NCI-H1092 (cell line): Measurements from ENCODE around the gene PAX7.

ENCODE experiments used
- DNase-seq: peaks from one replicate; lab custom pipeline; 2025; lab: John Stamatoyannopoulos, UW

The PAX7 gene

DNA sequence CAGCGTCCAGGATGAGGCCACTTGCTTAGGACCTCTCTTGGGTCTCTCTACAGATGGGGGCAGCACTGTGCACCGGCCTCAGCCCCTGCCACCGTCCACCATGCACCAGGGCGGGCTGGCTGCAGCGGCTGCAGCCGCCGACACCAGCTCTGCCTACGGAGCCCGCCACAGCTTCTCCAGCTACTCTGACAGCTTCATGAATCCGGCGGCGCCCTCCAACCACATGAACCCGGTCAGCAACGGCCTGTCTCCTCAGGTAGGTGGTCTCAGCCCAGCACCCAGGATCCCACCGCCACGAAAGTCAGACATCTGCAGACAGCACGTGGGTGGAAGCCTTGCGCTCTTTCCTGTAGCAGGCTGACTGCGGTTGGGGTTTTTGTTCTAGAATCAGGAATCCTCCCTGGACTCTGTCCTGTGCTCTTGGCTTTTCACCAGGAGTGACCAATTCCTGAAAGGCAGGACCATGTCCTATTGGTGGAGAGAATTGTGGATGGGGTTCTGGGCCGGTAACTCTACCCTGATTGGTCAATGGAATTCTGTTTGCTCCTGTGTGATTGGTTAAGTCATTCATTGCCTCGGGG is 72.5 kb downstream of the PAX7 start:
- no peak for DNase-seq

- DNase-seq = no peak
These were observed 75.2 kb downstream of the PAX7 start for GRCh38 chr1:18705811-18706210.

- no peak for DNase-seq
These were observed 77.1 kb downstream of the PAX7 start for GRCh38 chr1:18707696-18708257.

GRCh38 chr1:18710002-18710401 is 79.4 kb downstream of the PAX7 start:
- DNase-seq = no peak

GRCh38 chr1:18711003-18711402 is 80.4 kb downstream of the PAX7 start:
- DNase-seq = no peak

- no peak for DNase-seq
These were observed 81.0 kb downstream of the PAX7 start for GRCh38 chr1:18711536-18712251.

- DNase-seq = no peak
These were observed 81.6 kb downstream of the PAX7 start for GRCh38 chr1:18712252-18712600.

GRCh38 chr1:18714404-18715175 is 83.9 kb downstream of the PAX7 start:
- DNase-seq = no peak

DNA sequence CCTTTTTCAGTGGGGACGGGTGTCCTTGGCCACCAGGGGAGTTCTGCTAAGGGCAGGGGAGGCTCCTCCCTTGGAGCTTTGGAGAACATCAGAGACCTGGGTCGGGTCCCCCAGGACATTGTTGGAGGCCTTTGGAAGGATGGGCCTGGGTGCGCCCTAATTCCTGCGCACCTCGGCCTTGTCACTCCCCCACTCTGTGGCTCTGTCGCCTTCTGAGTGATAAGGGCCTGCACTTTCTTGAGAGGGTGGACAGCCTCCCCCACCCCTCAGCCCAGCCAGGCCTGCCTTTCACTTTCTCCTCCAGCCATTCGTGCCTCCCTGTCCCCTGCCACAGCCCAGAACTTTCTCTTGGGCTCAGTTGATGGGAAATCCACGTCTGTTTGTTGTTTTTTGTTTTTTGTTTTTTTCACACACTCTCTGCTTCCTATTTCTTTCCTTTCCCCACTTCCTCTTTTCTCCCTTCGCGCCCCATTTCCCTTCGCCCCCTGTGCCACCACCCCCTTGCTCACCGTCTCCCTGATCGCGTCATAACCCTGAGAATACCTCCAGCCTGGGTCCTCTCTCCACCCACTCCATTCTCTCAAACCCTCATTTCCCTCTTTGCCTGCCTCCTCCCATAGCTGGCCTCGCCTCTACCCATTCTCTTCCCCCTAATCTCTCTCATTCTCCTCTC is 85.6 kb downstream of the PAX7 start:
- DNase-seq = no peak

- no peak for DNase-seq
These were observed 86.4 kb downstream of the PAX7 start for GRCh38 chr1:18716785-18717678.

- no peak for DNase-seq
These were observed 89.3 kb downstream of the PAX7 start for GRCh38 chr1:18719786-18720451.

GRCh38 chr1:18721041-18721440 is 90.4 kb downstream of the PAX7 start:
- DNase-seq = no peak

DNA sequence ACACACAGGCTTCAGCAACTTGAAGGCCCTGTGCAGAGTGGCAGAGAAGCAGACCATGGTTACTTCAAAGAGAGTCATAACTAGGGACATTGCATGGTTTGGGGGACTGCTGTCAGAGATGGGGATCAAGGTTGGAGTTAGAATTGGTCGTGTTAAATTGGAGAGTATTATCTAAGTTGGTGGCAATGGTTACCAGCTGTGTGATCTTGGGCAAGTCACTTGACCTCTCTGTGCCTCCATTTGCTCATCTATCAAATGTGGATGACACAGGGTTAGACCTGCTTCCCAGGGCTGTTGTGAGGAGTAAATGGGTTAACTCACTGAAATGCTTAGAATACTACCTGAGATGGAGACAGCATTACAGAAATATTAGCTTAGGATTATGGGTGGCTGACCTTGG is 91.1 kb downstream of the PAX7 start:
- DNase-seq = no peak

DNA sequence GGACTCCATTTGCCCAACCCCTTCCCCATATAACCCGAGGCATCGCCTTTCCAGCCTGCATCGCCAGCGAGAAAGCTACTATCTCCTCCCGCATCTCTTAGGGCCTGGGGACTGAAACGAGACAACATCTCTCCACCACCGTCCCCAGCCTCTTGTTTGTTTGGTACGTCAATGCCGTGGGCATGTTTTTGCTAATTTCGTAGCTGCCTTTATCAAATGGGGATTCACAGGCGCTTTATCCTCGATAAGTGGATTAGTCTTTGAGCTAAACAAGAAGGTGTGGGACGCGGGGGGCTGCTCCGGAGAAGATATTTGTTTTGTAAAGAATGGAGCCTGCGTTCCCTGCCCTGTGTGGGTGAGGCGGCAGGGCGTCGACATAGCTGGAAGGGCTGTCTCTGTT is 91.6 kb downstream of the PAX7 start:
- no peak for DNase-seq

- DNase-seq = no peak
These were observed 92.6 kb downstream of the PAX7 start for GRCh38 chr1:18723206-18723605.

GRCh38 chr1:18723701-18724411 is 93.2 kb downstream of the PAX7 start:
- DNase-seq = no peak

- DNase-seq = no peak
These were observed 94.2 kb downstream of the PAX7 start for GRCh38 chr1:18724801-18725200.

DNA sequence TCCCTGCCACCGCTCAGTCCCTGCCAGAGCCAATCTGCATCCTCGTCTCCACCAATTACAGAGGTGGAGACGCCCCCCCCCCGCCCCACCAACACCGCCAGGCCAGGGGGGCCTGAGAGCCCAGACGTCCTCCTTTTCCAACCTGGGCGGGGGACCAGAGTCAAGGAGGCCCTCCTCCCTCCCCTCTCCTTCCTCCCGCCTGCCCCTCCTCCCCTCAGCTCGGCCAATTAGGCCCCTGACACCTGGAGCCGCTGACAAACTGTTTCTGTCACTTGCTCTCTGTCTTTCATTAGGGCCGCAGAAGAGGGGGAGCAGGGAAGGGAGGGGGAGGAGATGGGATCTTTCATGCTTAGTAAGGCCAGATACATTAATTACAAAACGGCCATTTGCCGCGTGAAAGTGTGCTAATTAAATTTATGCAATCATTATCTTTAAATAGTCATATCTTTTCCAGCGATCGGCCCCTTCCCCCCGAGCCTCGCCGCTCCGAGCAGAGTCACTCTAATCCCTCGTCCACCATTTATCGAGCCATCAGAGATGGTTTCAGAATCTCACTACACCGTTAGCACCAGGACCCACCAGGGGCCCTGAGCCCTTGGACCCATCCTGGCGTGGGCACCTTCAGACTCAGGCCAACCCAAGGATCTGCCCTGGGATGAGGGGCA is 94.7 kb downstream of the PAX7 start:
- no peak for DNase-seq

DNA sequence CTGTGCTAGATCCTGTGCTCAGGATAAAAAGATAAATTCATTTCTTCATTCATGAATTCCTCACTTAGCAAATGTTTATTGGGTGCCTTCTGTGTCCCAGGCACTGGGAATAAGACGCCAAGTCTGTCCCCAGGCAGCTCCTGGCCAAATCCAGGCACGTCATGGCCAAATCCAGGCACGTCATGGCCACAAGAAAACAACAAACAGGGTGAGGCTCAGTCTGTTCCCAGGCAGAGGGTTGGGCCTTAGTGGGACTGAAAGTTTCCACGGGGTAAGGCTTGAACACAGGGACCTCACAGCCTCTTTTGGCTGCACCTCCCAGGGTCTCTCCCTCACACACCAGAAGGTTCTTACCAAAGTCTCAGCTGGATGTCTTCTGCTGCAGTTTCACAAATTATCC is 95.7 kb downstream of the PAX7 start:
- DNase-seq = no peak

- DNase-seq = no peak
These were observed 97.3 kb downstream of the PAX7 start for GRCh38 chr1:18727956-18728355.
